SH-SY5Y (cell line): Measurements from ENCODE around the gene OLFM3.

Source experiments
- GATA2 ChIP-seq: IDR thresholded peaks from 2 replicates; pipeline ENCODE4 v1.6.1; 2011; ENCODE audit warnings: mild to moderate bottlenecking, low read depth, low read length
- GATA3 ChIP-seq: IDR thresholded peaks from 2 replicates; pipeline ENCODE4 v1.6.1; 2011; ENCODE audit warnings: low read depth, mild to moderate bottlenecking, low read length, moderate library complexity

Gene OLFM3

GRCh38 chr1:101847626-101848025 is 149.1 kb downstream of the OLFM3 start:
- TF ChIP-seq GATA3 = no peak

- no peak for TF ChIP-seq GATA3
These were observed 149.9 kb downstream of the OLFM3 start for GRCh38 chr1:101846820-101847219.

GRCh38 chr1:101843160-101843559 is 153.6 kb downstream of the OLFM3 start:
- TF ChIP-seq GATA3 = no peak
- no peak for TF ChIP-seq GATA2

- no peak for TF ChIP-seq GATA2
- TF ChIP-seq GATA3 = no peak
These were observed 154.9 kb downstream of the OLFM3 start for GRCh38 chr1:101841824-101842223.

GRCh38 chr1:101835988-101836387 is 160.7 kb downstream of the OLFM3 start:
- TF ChIP-seq GATA2 (no peak), GATA3 (no peak)

GRCh38 chr1:101833312-101833711 is 163.4 kb downstream of the OLFM3 start:
- TF ChIP-seq GATA3 = no peak
- no peak for TF ChIP-seq GATA2

GRCh38 chr1:101826416-101826815 is 170.3 kb downstream of the OLFM3 start:
- TF ChIP-seq GATA3 = no peak
- no peak for TF ChIP-seq GATA2

GRCh38 chr1:101820071-101820470 is 176.7 kb downstream of the OLFM3 start:
- TF ChIP-seq GATA3 = no peak
- TF ChIP-seq GATA2 = no peak

- TF ChIP-seq GATA2 (no peak), GATA3 (no peak)
These were observed 180.5 kb downstream of the OLFM3 start for GRCh38 chr1:101816262-101816661.

- TF ChIP-seq GATA3 (no peak), GATA2 (no peak)
These were observed 198.3 kb downstream of the OLFM3 start for GRCh38 chr1:101798417-101798816.

- TF ChIP-seq GATA2 (no peak), GATA3 (no peak)
These were observed 199.0 kb downstream of the OLFM3 start for GRCh38 chr1:101797722-101798121.

GRCh38 chr1:101781201-101781831 is 215.4 kb downstream of the OLFM3 start:
- TF ChIP-seq GATA3 = no peak
- no peak for TF ChIP-seq GATA2

GRCh38 chr1:101769520-101769919 is 227.2 kb downstream of the OLFM3 start:
- TF ChIP-seq GATA2 (no peak), GATA3 (no peak)

- TF ChIP-seq GATA2 = no peak
- no peak for TF ChIP-seq GATA3
These were observed 238.7 kb downstream of the OLFM3 start for GRCh38 chr1:101757985-101758384.

- no peak for TF ChIP-seq GATA3
- no peak for TF ChIP-seq GATA2
These were observed 240.3 kb downstream of the OLFM3 start for GRCh38 chr1:101756411-101756810.
